B cell (primary cell): ENCODE measurements around the gene EARS2.

Experiments
- CTCF ChIP-seq: fragments of 200-600 bp; IDR thresholded peaks from one replicate; pipeline ENCODE4 v1.8.0; 2022; ENCODE audit warnings: antibody characterized with exemption, mild to moderate bottlenecking
- EZH2 ChIP-seq: IDR thresholded peaks from 2 replicates; pipeline ENCODE4 v1.6.1; 2012; ENCODE audit warnings: borderline replicate concordance, low read depth, mild to moderate bottlenecking, moderate library complexity, low read length; ENCODE audit not compliant: insufficient read depth, poor library complexity, severe bottlenecking

DNA sequence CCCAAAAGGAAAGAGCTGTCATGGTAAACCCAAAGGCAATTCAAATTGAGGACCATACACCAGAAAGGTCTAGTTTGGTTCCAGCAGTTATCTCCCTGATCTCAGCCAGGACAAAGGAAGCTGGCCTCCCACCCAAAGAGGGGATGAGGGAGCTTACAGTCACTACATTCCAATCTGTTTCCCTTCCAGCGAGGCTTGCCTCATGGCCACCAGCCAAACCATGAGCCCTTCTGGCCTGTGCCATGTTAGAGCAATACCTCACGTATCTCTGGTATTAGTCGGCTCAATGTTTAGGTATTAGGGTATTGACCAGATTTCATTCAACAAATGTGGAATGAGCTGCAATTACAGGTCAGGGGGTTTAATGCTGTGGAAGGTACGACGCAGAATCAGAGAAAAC, 30.6 kb upstream of the EARS2 start:
- no peak for TF ChIP-seq CTCF
- TF ChIP-seq EZH2, result no peak
